Hematopoietic multipotent progenitor cell treated with erythropoietin and hydrocortisone succinate and interleukin-3 and kit ligand, for 4 days (in vitro differentiated cells): Measurements from ENCODE around the gene ZNF219.
"Not testable (repeated sequence)": the region's sequence is repeated elsewhere in the genome, so short reads cannot be mapped to it uniquely, and the experiment has no call there.

Source experiments
- DNase-seq: peaks from one replicate; pipeline ENCODE4 v3.0.0-alpha.2; 2015

ZNF219 gene

DNA sequence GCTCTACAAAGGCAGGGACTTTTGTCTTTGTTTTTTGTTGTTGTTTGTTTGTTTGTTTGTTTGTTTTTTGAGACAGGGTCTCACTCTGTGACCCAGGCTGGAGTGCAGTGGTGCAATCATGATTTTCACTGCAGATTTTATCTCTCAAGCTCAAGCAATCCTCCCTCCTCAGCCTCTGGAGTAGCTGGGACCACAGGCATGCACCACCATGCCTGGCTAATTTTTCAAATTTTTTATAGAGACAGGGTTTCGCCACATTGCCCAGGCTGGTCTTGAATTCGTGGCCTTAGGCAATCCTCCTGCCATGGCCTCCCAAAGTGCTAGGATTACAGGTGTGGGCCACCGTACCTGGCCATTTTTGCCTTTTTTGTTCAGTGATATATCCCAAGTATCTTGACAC lies 57.5 kb downstream of the ZNF219 start:
- not testable (repeated sequence) for DNase-seq

DNA sequence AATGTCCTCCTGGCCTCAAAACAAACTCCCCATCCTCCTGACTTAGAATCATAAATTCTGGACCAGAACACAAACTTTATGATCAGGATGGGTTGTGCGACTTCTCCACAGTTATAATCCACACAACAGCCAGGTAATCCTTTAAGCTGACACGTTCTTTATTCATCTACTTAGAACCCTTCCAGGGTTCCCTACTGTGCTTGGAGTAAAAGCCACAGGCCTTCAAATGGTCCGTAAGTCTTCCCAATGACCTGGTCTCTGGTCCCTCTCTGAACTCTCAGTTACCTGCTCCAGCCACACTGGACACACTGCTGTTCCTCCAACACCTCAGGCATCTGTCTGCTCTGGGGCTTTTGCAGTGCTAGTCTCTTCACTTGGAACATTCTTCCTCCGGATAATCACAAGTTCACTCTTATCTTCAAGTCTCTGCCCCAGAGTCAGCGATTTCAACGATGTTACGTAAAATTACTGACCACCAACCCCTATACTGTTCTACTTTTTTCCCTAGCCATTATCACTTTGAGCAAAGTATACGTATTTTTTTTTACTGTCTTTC lies 58.0 kb downstream of the ZNF219 start:
- DNase-seq, result peak; percentile 33
